Bronchial epithelial cell (primary cell): Measurements from ENCODE around the gene TLCD3A. TPM values are rescaled to one million over a fixed set of nuclear protein-coding genes. Genes with fewer than 3 reads are reported as not detected.
A peak's percentile ranks its signal among the peaks of the same experiment; 100 is the strongest.
"Not testable (repeated sequence)": the region's sequence is repeated elsewhere in the genome, so short reads cannot be mapped to it uniquely, and the experiment has no call there.

Experiments
- DNase-seq: peaks from one replicate; pipeline ENCODE4 v3.0.0-alpha.2; 2010; ENCODE audit warnings: low read depth
- FAIRE-seq: peaks from 2 replicates; lab custom pipeline; 2011; peaks lifted over from hg19 to GRCh38; lab: Jason Lieb, UNC
- H3K27me3 ChIP-seq: 2 replicates; pipeline ENCODE4 v1.5.1; 2011; ENCODE audit warnings: low read length; ENCODE audit not compliant: control insufficient read depth, insufficient read depth
- H3K36me3 ChIP-seq: 2 replicates; pipeline ENCODE4 v1.5.1; 2011; ENCODE audit warnings: low read length; ENCODE audit not compliant: control insufficient read depth, insufficient read depth
- H3K4me3 ChIP-seq: 2 replicates; pipeline ENCODE4 v1.5.1; 2011; ENCODE audit warnings: mild to moderate bottlenecking, low read depth, low read length, control low read depth
- CTCF ChIP-seq: IDR thresholded peaks from 2 replicates; pipeline ENCODE4 v1.5.1; 2011; ENCODE audit warnings: mild to moderate bottlenecking, moderate library complexity, low read length, control low read depth, inconsistent platforms; ENCODE audit not compliant: insufficient read depth, severe bottlenecking
- total RNA-seq: library from RNA; depleted of rRNA; stranded (reverse); fragments of >200 nt; gene quantifications from 2 replicates; pipeline ENCODE4 v1.2.1, GENCODE V29; 2014

Gene TLCD3A
- total RNA-seq, 1 donor from 2014 or later: 47.7 TPM

GRCh38 chr17:789160-789840, 56.9 kb downstream of the TLCD3A start:
- DNase-seq (peak; percentile 58), FAIRE-seq (no peak)
- no peak for TF ChIP-seq CTCF
- H3K27me3 ChIP-seq: no peaks in the 10 kb centered on the region
- peaks cover 6% of the 10 kb centered on the region for H3K36me3 ChIP-seq
- H3K4me3 ChIP-seq: no peak overlapping the region

- not testable (repeated sequence) for H3K4me3 ChIP-seq, H3K27me3 ChIP-seq, H3K36me3 ChIP-seq
- peak; percentile 93 for DNase-seq
- FAIRE-seq: peak; percentile 64
Observed at GRCh38 chr17:789931-790873, 57.8 kb downstream of the TLCD3A start.

- peak; percentile 28 for FAIRE-seq
- not testable (repeated sequence) for H3K36me3 ChIP-seq, H3K4me3 ChIP-seq, H3K27me3 ChIP-seq
- peak; percentile 26 for DNase-seq
Observed at GRCh38 chr17:790874-791247, 58.5 kb downstream of the TLCD3A start.

GRCh38 chr17:791829-792228, 59.4 kb downstream of the TLCD3A start:
- Histone ChIP-seq H3K36me3 (peaks cover 6% of the 10 kb centered on the region), H3K4me3 (no peak overlapping the region), H3K27me3 (no peaks in the 10 kb centered on the region)
- DNase-seq: no peak
- FAIRE-seq: no peak
- no peak for TF ChIP-seq CTCF

GRCh38 chr17:792277-792676, 59.9 kb downstream of the TLCD3A start:
- FAIRE-seq (peak; percentile 60), DNase-seq (peak; percentile 46)
- Histone ChIP-seq H3K4me3 (no peak overlapping the region), H3K27me3 (no peaks in the 10 kb centered on the region), H3K36me3 (peaks cover 6% of the 10 kb centered on the region)
- no peak for TF ChIP-seq CTCF

Other genes starting within 250 kb of the TLCD3A start
- 10.3 and 15.6 TPM in 2 replicates for gene VPS53, start 17.8 kb upstream of the TLCD3A start, total RNA-seq
- gene GEMIN4, start 19.7 kb downstream of the TLCD3A start, total RNA-seq: 8.4 and 8.7 TPM in 2 replicates
- gene GLOD4, start 49.7 kb downstream of the TLCD3A start, total RNA-seq: 90.6 and 93.2 TPM in 2 replicates
- 18.4 and 22.4 TPM in 2 replicates for gene MRM3, start 49.8 kb downstream of the TLCD3A start, total RNA-seq
- gene NXN, start 247.2 kb downstream of the TLCD3A start, total RNA-seq: 64.4 and 70.3 TPM in 2 replicates